Endothelial cell (in vitro differentiated cells): Measurements from ENCODE around the gene KCNIP1. TPM values are rescaled to one million over a fixed set of nuclear protein-coding genes. Genes with fewer than 3 reads are reported as not detected.

ENCODE experiments used
- DNase-seq: peaks from one replicate; pipeline ENCODE4 v3.0.0; 2021; ENCODE audit warnings: low spot score
- H3K27ac Mint-ChIP-seq: one replicate; pipeline ENCODE4 v1.8.0; 2021; ENCODE audit warnings: mixed read lengths, inconsistent platforms; ENCODE audit not compliant: unreplicated experiment
- H3K27me3 Mint-ChIP-seq: one replicate; pipeline ENCODE4 v1.8.0; 2021; ENCODE audit warnings: mild to moderate bottlenecking, moderate library complexity, mixed read lengths, inconsistent platforms; ENCODE audit not compliant: unreplicated experiment
- H3K36me3 Mint-ChIP-seq: one replicate; pipeline ENCODE4 v1.8.0; 2021; ENCODE audit warnings: mild to moderate bottlenecking, low read depth, mixed read lengths, inconsistent platforms; ENCODE audit not compliant: unreplicated experiment
- H3K4me1 Mint-ChIP-seq: one replicate; pipeline ENCODE4 v1.8.0; 2021; ENCODE audit warnings: mild to moderate bottlenecking, mixed read lengths, inconsistent platforms; ENCODE audit not compliant: unreplicated experiment
- H3K4me3 Mint-ChIP-seq: one replicate; pipeline ENCODE4 v1.8.0; 2021; ENCODE audit warnings: mild to moderate bottlenecking, mixed read lengths, inconsistent platforms; ENCODE audit not compliant: unreplicated experiment
- H3K9me3 Mint-ChIP-seq: one replicate; pipeline ENCODE4 v1.8.0; 2021; ENCODE audit warnings: mixed read lengths, inconsistent platforms; ENCODE audit not compliant: unreplicated experiment
- CTCF ChIP-seq: fragments of 200-600 bp; sonication (generic); IDR thresholded peaks from one replicate; pipeline ENCODE4 v1.5.0; 2021; ENCODE audit warnings: antibody characterized with exemption; ENCODE audit not compliant: unreplicated experiment
- total RNA-seq: library from RNA; stranded (reverse); fragmentation: NEBNext Ultra II Directional; extraction: Animal tissue kit (Norgen Biotek cat#: 25700); gene quantifications from one replicate; pipeline ENCODE4 v1.2.1, GENCODE V29; 2021; ENCODE audit not compliant: unreplicated experiment

Gene KCNIP1
- total RNA-seq, 1 donor from 2014 or later: 6.1 TPM

GRCh38 chr5:170533383-170533782 is 29.6 kb downstream of the KCNIP1 start:
- H3K27me3 Mint-ChIP-seq: peaks cover 5% of the 10 kb centered on the region
- peaks cover 3% of the 10 kb centered on the region for H3K36me3 Mint-ChIP-seq
- no peak overlapping the region for H3K27ac Mint-ChIP-seq
- H3K4me1 Mint-ChIP-seq: peaks cover 9% of the 10 kb centered on the region
- H3K4me3 Mint-ChIP-seq: no peak overlapping the region
- no peaks in the 10 kb centered on the region for H3K9me3 Mint-ChIP-seq
- DNase-seq: no peak
- no peak for TF ChIP-seq CTCF

GRCh38 chr5:170534177-170534576 is 30.4 kb downstream of the KCNIP1 start:
- no peak overlapping the region for H3K4me3 Mint-ChIP-seq
- no peak for DNase-seq
- H3K27ac Mint-ChIP-seq: no peak overlapping the region
- TF ChIP-seq CTCF: no peak
- peaks cover 7% of the 10 kb centered on the region for H3K36me3 Mint-ChIP-seq
- H3K9me3 Mint-ChIP-seq: no peaks in the 10 kb centered on the region
- H3K27me3 Mint-ChIP-seq: peaks cover 8% of the 10 kb centered on the region
- H3K4me1 Mint-ChIP-seq: peaks cover 13% of the 10 kb centered on the region

- H3K9me3 Mint-ChIP-seq: no peaks in the 10 kb centered on the region
- no peak overlapping the region for H3K27ac Mint-ChIP-seq
- H3K4me1 Mint-ChIP-seq: peaks cover 13% of the 10 kb centered on the region
- TF ChIP-seq CTCF: no peak
- no peak for DNase-seq
- H3K27me3 Mint-ChIP-seq: peaks cover 8% of the 10 kb centered on the region
- H3K4me3 Mint-ChIP-seq: no peak overlapping the region
- H3K36me3 Mint-ChIP-seq: peaks cover 7% of the 10 kb centered on the region
These were observed 31.1 kb downstream of the KCNIP1 start for GRCh38 chr5:170534941-170535340.

GRCh38 chr5:170536525-170536924 is 32.7 kb downstream of the KCNIP1 start:
- Mint-ChIP-seq H3K27me3 (peaks cover 8% of the 10 kb centered on the region), H3K9me3 (no peaks in the 10 kb centered on the region), H3K27ac (no peak overlapping the region), H3K36me3 (peaks cover 7% of the 10 kb centered on the region), H3K4me1 (peaks cover 15% of the 10 kb centered on the region), H3K4me3 (no peak overlapping the region)
- no peak for DNase-seq
- no peak for TF ChIP-seq CTCF

GRCh38 chr5:170537451-170538095 is 33.8 kb downstream of the KCNIP1 start:
- Mint-ChIP-seq H3K9me3 (no peaks in the 10 kb centered on the region), H3K4me3 (no peak overlapping the region), H3K27me3 (peaks cover 6% of the 10 kb centered on the region), H3K36me3 (peaks cover 7% of the 10 kb centered on the region), H3K27ac (no peak overlapping the region), H3K4me1 (peaks cover 10% of the 10 kb centered on the region)
- no peak for DNase-seq
- no peak for TF ChIP-seq CTCF
